ENCODE measurements around the gene NOC2L. TPM values are rescaled to one million over a fixed set of nuclear protein-coding genes. Genes with fewer than 3 reads are reported as not detected.

Gene NOC2L
- total and polyA plus RNA-seq, 2 donors from 2014 or later, result 42.4 to 65.5 TPM

DNA sequence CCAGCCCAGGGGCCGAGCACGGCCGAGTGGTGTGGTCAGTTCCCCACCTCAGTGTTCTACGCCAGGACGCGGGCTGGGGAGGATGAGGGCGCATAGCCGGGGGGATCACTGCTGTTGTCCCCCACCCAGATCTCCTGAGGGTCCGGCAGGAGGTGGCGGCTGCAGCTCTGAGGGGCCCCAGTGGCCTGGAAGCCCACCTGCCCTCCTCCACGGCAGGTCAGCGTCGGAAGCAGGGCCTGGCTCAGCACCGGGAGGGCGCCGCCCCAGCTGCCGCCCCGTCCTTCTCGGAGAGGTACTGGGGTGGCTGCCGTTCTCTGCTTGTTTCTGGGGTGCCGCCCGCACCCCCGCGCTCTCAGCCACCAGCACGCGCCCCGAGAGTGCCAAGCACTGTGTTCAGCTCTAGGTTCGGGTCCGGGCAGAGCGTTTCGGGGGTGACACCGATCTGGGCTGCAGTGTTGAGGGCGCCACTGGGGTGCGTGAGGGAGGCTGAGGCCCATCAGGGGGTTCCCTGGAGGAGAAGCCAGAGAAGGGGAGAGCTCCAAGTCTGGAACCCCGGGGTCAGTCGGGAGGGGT lies 18.0 kb downstream of the NOC2L start:
- Histone ChIP-seq H3K27me3 (ENCODE audit: control insufficient read depth, insufficient read depth, low read length) (no peaks in the 10 kb centered on the region), H3K9me3 (ENCODE audit: control insufficient read depth in 2 of 3, insufficient read depth in 1 of 3, low read length in 3 of 3) (no peaks in the 10 kb centered on the region), H3K4me1 (ENCODE audit: control insufficient read depth in 2 of 3, insufficient read depth in 2 of 3, low read depth in 1 of 3, low read length in 3 of 3) (peaks cover 0 to 34% (median 0%) of the 10 kb centered on the region in 3 donors), H3K36me3 (ENCODE audit: control insufficient read depth in 2 of 3, insufficient read depth in 3 of 3, low read length in 3 of 3) (no peaks in the 10 kb centered on the region), H3K9ac (ENCODE audit: low read length in 3 of 3) (peak overlapping the region in 1 of 3 donors; percentile 22), H3K4me3 (ENCODE audit: low read length in 3 of 3) (peak overlapping the region in 1 of 3 donors; percentile 41), H3K27ac (ENCODE audit: low read depth in 2 of 2, low read length in 2 of 2) (peak overlapping the region; percentile 83 to 84)
- intact Hi-C loops (cut with DNase I), result no loop called here
- no peak for FAIRE-seq
- no peak for TF ChIP-seq CTCF (IDR thresholded peaks at IDR 0.05; ENCODE audit: borderline replicate concordance, extremely low read depth, insufficient read depth)
- DNase-seq, result no peak

DNA sequence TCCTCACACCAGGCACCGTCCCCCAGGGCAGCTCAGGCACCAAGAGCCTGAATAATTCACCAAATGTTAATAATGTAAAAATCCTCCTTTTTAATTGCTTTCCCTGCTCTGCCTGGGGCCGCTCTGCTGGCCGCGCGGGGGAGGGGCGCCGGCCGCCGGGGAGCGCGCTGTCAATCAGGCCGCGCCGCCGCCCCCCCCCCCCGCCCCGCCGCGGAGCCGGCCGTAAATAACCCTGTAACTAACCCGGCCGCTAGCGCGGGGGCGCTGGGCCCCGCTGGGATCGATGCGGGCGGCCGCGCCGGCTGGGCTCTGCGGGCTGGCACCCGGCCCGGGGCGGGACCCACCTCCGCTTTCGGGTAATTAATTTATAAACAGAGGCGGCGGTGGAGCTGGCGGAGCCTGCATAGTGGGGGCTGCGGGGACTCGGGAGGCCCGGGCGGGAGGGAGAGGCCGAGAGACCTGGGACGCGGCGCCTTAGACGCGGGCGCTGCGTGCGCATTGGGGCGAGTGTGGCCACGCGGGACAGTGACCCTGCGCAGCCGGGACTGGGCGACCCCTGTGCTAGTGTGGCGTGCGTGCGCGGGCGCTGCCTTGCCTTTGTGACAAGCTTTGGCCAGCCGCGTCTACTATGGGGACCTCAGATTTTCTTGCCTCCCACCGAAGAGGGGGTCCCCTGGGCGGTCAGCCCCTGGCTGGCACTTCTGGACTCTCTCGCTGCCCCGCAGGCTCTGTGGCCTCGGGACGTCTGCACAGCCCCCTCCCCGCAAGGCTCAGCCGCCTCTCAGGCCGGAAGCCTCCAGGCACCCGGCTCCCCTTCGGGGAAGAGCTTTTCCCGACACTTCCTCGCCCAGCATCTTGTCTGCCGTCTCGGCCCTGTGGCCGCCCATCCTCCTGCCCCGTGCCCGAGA lies 18.7 kb downstream of the NOC2L start:
- DNase-seq (peak; percentile 94 to 97 (median 95)), FAIRE-seq (no peak)
- Histone ChIP-seq H3K27ac (ENCODE audit: low read depth in 2 of 2, low read length in 2 of 2) (peak overlapping the region; percentile 83 to 84), H3K9me3 (ENCODE audit: control insufficient read depth in 2 of 3, insufficient read depth in 1 of 3, low read length in 3 of 3) (no peaks in the 10 kb centered on the region), H3K9ac (ENCODE audit: low read length in 3 of 3) (peak overlapping the region in 1 of 3 donors; percentile 22), H3K4me3 (ENCODE audit: low read length in 3 of 3) (peak overlapping the region in 1 of 3 donors; percentile 41), H3K27me3 (ENCODE audit: control insufficient read depth, insufficient read depth, low read length) (no peaks in the 10 kb centered on the region), H3K4me1 (ENCODE audit: control insufficient read depth in 2 of 3, insufficient read depth in 2 of 3, low read depth in 1 of 3, low read length in 3 of 3) (peaks cover 0 to 36% (median 0%) of the 10 kb centered on the region in 3 donors), H3K36me3 (ENCODE audit: control insufficient read depth in 2 of 3, insufficient read depth in 3 of 3, low read length in 3 of 3) (no peaks in the 10 kb centered on the region)
- intact Hi-C loops (cut with DNase I), result no loop called here
- no peak for TF ChIP-seq CTCF (IDR thresholded peaks at IDR 0.05; ENCODE audit: borderline replicate concordance, extremely low read depth, insufficient read depth)

GRCh38 chr1:939511-940106 lies 19.4 kb downstream of the NOC2L start:
- H3K27ac ChIP-seq (ENCODE audit: low read depth in 2 of 2, low read length in 2 of 2), result peak overlapping the region in 1 of 2 donors; percentile 47
- peaks cover 0 to 37% (median 0%) of the 10 kb centered on the region in 3 donors for H3K4me1 ChIP-seq (ENCODE audit: control insufficient read depth in 2 of 3, insufficient read depth in 2 of 3, low read depth in 1 of 3, low read length in 3 of 3)
- no peak overlapping the region for H3K9ac ChIP-seq (ENCODE audit: low read length in 3 of 3)
- intact Hi-C loops (cut with DNase I), result no loop called here
- FAIRE-seq, result no peak
- no peaks in the 10 kb centered on the region for H3K9me3 ChIP-seq (ENCODE audit: control insufficient read depth in 2 of 3, insufficient read depth in 1 of 3, low read length in 3 of 3)
- no peaks in the 10 kb centered on the region for H3K27me3 ChIP-seq (ENCODE audit: control insufficient read depth, insufficient read depth, low read length)
- no peak overlapping the region for H3K4me3 ChIP-seq (ENCODE audit: low read length in 3 of 3)
- DNase-seq, result peak in 3 of 5 donors; percentile 16 to 84 (median 37)
- H3K36me3 ChIP-seq (ENCODE audit: control insufficient read depth in 2 of 3, insufficient read depth in 3 of 3, low read length in 3 of 3), result no peaks in the 10 kb centered on the region
- no peak for TF ChIP-seq CTCF (IDR thresholded peaks at IDR 0.05; ENCODE audit: borderline replicate concordance, extremely low read depth, insufficient read depth)
